ENCODE measurements around the gene DIAPH2.

Gene DIAPH2

GRCh38 chrX:97096385-97096784 lies 411.7 kb downstream of the DIAPH2 start:
- H3K27ac ChIP-seq (ENCODE audit: low read depth, low read length): no peak overlapping the region
- peaks cover 0 to 3% (median 0%) of the 10 kb centered on the region in 5 donors for H3K4me1 ChIP-seq (ENCODE audit: control insufficient read depth in 5 of 5, insufficient read depth in 5 of 5, low read length in 5 of 5)
- peak overlapping the region in 1 of 5 donors; percentile 42 for H3K9ac ChIP-seq (ENCODE audit: low read length in 5 of 5)
- H3K9me3 ChIP-seq (ENCODE audit: control insufficient read depth in 5 of 5, low read length in 5 of 5): no peaks in the 10 kb centered on the region
- peaks cover 0 to 4% (median 0%) of the 10 kb centered on the region in 5 donors for H3K27me3 ChIP-seq (ENCODE audit: control insufficient read depth in 5 of 5, insufficient read depth in 4 of 5, low read length in 5 of 5)
- H3K36me3 ChIP-seq (ENCODE audit: control insufficient read depth in 5 of 5, insufficient read depth in 5 of 5, low read length in 5 of 5): peaks cover 0 to 4% (median 0%) of the 10 kb centered on the region in 5 donors
- H3K4me3 ChIP-seq (ENCODE audit: low read depth in 1 of 5, low read length in 5 of 5): no peak overlapping the region

GRCh38 chrX:97102938-97103337 lies 418.3 kb downstream of the DIAPH2 start:
- no peak overlapping the region for H3K4me3 ChIP-seq (ENCODE audit: low read depth in 1 of 5, low read length in 5 of 5)
- H3K4me1 ChIP-seq (ENCODE audit: control insufficient read depth in 5 of 5, insufficient read depth in 5 of 5, low read length in 5 of 5): no peaks in the 10 kb centered on the region
- no peaks in the 10 kb centered on the region for H3K27me3 ChIP-seq (ENCODE audit: control insufficient read depth in 5 of 5, insufficient read depth in 4 of 5, low read length in 5 of 5)
- no peak overlapping the region for H3K9ac ChIP-seq (ENCODE audit: low read length in 5 of 5)
- no peaks in the 10 kb centered on the region for H3K9me3 ChIP-seq (ENCODE audit: control insufficient read depth in 5 of 5, low read length in 5 of 5)
- H3K36me3 ChIP-seq (ENCODE audit: control insufficient read depth in 5 of 5, insufficient read depth in 5 of 5, low read length in 5 of 5): peaks cover 0 to 7% (median 0%) of the 10 kb centered on the region in 5 donors
- no peak overlapping the region for H3K27ac ChIP-seq (ENCODE audit: low read depth, low read length)

DNA sequence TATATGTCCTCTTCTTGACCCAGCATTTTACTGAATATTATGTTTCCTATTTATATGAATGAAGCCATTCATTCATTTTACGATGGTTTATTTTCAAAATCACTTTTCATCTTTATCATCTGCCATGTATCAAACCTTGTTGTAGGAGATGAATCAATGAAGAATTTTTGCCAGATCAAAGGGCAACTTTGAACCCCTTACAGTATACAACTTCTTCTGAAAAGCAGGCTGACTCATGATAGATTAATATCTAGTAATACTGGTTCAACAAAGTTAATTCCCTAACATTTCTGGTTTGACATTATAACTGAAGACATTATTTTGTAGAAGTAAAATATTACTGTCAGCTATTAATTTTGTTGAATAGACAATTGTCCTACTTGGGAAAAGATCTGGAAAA lies 425.1 kb downstream of the DIAPH2 start:
- Histone ChIP-seq H3K4me1 (ENCODE audit: control insufficient read depth in 5 of 5, insufficient read depth in 5 of 5, low read length in 5 of 5) (no peaks in the 10 kb centered on the region), H3K27me3 (ENCODE audit: control insufficient read depth in 5 of 5, insufficient read depth in 4 of 5, low read length in 5 of 5) (peaks cover 0 to 5% (median 0%) of the 10 kb centered on the region in 5 donors), H3K27ac (ENCODE audit: low read depth, low read length) (no peak overlapping the region), H3K9ac (ENCODE audit: low read length in 5 of 5) (no peak overlapping the region), H3K36me3 (ENCODE audit: control insufficient read depth in 5 of 5, insufficient read depth in 5 of 5, low read length in 5 of 5) (peaks cover 0 to 2% (median 0%) of the 10 kb centered on the region in 5 donors), H3K4me3 (ENCODE audit: low read depth in 1 of 5, low read length in 5 of 5) (no peak overlapping the region), H3K9me3 (ENCODE audit: control insufficient read depth in 5 of 5, low read length in 5 of 5) (no peaks in the 10 kb centered on the region)

GRCh38 chrX:97117572-97117971 lies 432.9 kb downstream of the DIAPH2 start:
- no peak overlapping the region for H3K27ac ChIP-seq (ENCODE audit: low read depth, low read length)
- H3K4me3 ChIP-seq (ENCODE audit: low read depth in 1 of 5, low read length in 5 of 5): no peak overlapping the region
- peaks cover 0 to 5% (median 2%) of the 10 kb centered on the region in 5 donors for H3K36me3 ChIP-seq (ENCODE audit: control insufficient read depth in 5 of 5, insufficient read depth in 5 of 5, low read length in 5 of 5)
- H3K4me1 ChIP-seq (ENCODE audit: control insufficient read depth in 5 of 5, insufficient read depth in 5 of 5, low read length in 5 of 5): no peaks in the 10 kb centered on the region
- H3K9ac ChIP-seq (ENCODE audit: low read length in 5 of 5): no peak overlapping the region
- H3K27me3 ChIP-seq (ENCODE audit: control insufficient read depth in 5 of 5, insufficient read depth in 4 of 5, low read length in 5 of 5): no peaks in the 10 kb centered on the region
- peaks cover 0 to 3% (median 0%) of the 10 kb centered on the region in 5 donors for H3K9me3 ChIP-seq (ENCODE audit: control insufficient read depth in 5 of 5, low read length in 5 of 5)

DNA sequence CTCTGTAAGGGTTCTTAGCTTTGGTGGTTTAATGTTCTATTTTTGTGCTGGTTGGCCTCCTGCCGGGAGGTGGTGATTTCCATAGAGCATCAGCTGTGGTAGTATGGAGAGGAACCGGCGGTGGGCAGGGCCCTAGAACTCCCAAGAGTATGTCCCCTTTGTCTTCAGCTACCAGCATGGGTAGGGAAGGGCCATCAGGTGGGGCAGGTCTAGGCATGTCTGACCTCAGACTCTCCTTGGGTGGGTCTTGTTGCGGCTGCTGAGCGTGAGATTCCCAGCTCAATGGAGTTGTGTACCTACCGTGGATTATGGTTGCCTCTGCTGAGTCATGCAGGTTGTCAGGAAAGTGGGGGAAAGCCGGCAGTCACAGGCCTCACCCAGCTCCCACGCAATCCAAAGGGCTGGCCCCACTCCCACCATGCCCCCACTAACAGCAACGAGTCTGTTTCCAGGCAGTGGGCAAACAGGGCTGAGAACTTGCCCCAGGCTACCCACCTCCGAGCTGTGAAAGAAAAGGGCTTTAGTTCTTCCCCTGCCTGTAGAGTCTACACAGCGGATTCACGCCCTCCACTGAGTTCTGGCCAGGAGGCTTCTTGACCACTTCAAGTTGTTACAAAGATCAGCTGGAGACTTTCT lies 434.9 kb downstream of the DIAPH2 start:
- H3K27me3 ChIP-seq (ENCODE audit: control insufficient read depth in 5 of 5, insufficient read depth in 4 of 5, low read length in 5 of 5): no peaks in the 10 kb centered on the region
- no peak overlapping the region for H3K27ac ChIP-seq (ENCODE audit: low read depth, low read length)
- no peak overlapping the region for H3K9ac ChIP-seq (ENCODE audit: low read length in 5 of 5)
- no peak overlapping the region for H3K4me3 ChIP-seq (ENCODE audit: low read depth in 1 of 5, low read length in 5 of 5)
- peaks cover 0 to 3% (median 0%) of the 10 kb centered on the region in 5 donors for H3K9me3 ChIP-seq (ENCODE audit: control insufficient read depth in 5 of 5, low read length in 5 of 5)
- no peaks in the 10 kb centered on the region for H3K4me1 ChIP-seq (ENCODE audit: control insufficient read depth in 5 of 5, insufficient read depth in 5 of 5, low read length in 5 of 5)
- H3K36me3 ChIP-seq (ENCODE audit: control insufficient read depth in 5 of 5, insufficient read depth in 5 of 5, low read length in 5 of 5): peaks cover 0 to 5% (median 2%) of the 10 kb centered on the region in 5 donors

GRCh38 chrX:97123001-97123400 lies 438.4 kb downstream of the DIAPH2 start:
- Histone ChIP-seq H3K4me1 (ENCODE audit: control insufficient read depth in 5 of 5, insufficient read depth in 5 of 5, low read length in 5 of 5) (peaks cover 0 to 3% (median 0%) of the 10 kb centered on the region in 5 donors), H3K27ac (ENCODE audit: low read depth, low read length) (no peak overlapping the region)

DNA sequence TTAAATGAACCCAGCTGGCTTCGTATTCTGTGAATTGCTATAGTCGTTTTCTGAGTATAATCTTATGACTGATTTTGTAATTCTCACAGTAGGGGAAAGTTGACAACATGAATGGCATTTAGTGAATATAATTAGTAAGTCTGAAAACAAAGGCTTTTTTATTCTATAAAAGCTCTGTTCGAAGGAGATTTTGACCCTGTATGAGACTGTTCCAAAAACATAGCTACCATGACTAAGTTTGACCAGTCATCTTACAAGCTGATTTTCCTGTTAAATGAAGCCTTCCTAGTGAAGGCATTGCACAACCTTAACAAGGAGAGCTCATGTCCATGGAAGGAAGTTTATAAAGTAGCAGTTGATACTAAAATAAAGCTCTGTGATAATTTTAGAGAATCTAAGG lies 441.4 kb downstream of the DIAPH2 start:
- H3K36me3 ChIP-seq (ENCODE audit: control insufficient read depth in 5 of 5, insufficient read depth in 5 of 5, low read length in 5 of 5): no peaks in the 10 kb centered on the region
- no peaks in the 10 kb centered on the region for H3K9me3 ChIP-seq (ENCODE audit: control insufficient read depth in 5 of 5, low read length in 5 of 5)
- H3K27me3 ChIP-seq (ENCODE audit: control insufficient read depth in 5 of 5, insufficient read depth in 4 of 5, low read length in 5 of 5): no peaks in the 10 kb centered on the region
- peaks cover 0 to 3% (median 0%) of the 10 kb centered on the region in 5 donors for H3K4me1 ChIP-seq (ENCODE audit: control insufficient read depth in 5 of 5, insufficient read depth in 5 of 5, low read length in 5 of 5)
- no peak overlapping the region for H3K4me3 ChIP-seq (ENCODE audit: low read depth in 1 of 5, low read length in 5 of 5)
- no peak overlapping the region for H3K27ac ChIP-seq (ENCODE audit: low read depth, low read length)
- no peak overlapping the region for H3K9ac ChIP-seq (ENCODE audit: low read length in 5 of 5)

More at GRCh38 chrX:97123001-97123400, 438.4 kb downstream of the DIAPH2 start:
- Histone ChIP-seq H3K9ac (ENCODE audit: low read length in 5 of 5) (no peak overlapping the region), H3K4me3 (ENCODE audit: low read depth in 1 of 5, low read length in 5 of 5) (no peak overlapping the region), H3K27me3 (ENCODE audit: control insufficient read depth in 5 of 5, insufficient read depth in 4 of 5, low read length in 5 of 5) (no peaks in the 10 kb centered on the region), H3K9me3 (ENCODE audit: control insufficient read depth in 5 of 5, low read length in 5 of 5) (peaks cover 0 to 3% (median 0%) of the 10 kb centered on the region in 5 donors), H3K36me3 (ENCODE audit: control insufficient read depth in 5 of 5, insufficient read depth in 5 of 5, low read length in 5 of 5) (peaks cover 0 to 2% (median 0%) of the 10 kb centered on the region in 5 donors)

- H3K4me3 ChIP-seq (ENCODE audit: low read depth in 1 of 5, low read length in 5 of 5): no peak overlapping the region
Observed at GRCh38 chrX:97132664-97133415, 448.2 kb downstream of the DIAPH2 start.

DNA sequence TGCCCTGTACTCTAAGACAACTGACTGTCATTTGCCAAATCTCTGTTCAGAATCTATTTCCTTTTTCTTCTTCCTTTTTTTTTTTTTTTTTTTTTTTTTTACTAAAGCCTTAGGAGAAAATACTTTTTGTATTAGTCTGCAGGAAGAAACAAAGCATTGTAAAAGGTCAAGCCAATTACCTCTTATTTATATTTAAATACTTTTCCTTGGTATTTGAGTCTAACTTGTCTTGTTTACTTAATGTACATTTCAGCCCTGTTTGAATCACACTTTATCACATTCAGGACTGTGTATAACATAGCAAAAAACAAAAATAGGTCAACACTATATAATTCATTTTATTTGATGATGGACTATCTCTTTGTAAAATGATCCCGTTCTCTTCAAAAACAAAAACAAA lies 461.3 kb downstream of the DIAPH2 start:
- Histone ChIP-seq H3K27ac (ENCODE audit: low read depth, low read length) (no peak overlapping the region), H3K27me3 (ENCODE audit: control insufficient read depth in 5 of 5, insufficient read depth in 4 of 5, low read length in 5 of 5) (peaks cover 0 to 2% (median 0%) of the 10 kb centered on the region in 5 donors), H3K9me3 (ENCODE audit: control insufficient read depth in 5 of 5, low read length in 5 of 5) (no peaks in the 10 kb centered on the region), H3K9ac (ENCODE audit: low read length in 5 of 5) (no peak overlapping the region), H3K4me1 (ENCODE audit: control insufficient read depth in 5 of 5, insufficient read depth in 5 of 5, low read length in 5 of 5) (no peaks in the 10 kb centered on the region), H3K4me3 (ENCODE audit: low read depth in 1 of 5, low read length in 5 of 5) (no peak overlapping the region), H3K36me3 (ENCODE audit: control insufficient read depth in 5 of 5, insufficient read depth in 5 of 5, low read length in 5 of 5) (peaks cover 0 to 5% (median 0%) of the 10 kb centered on the region in 5 donors)

More at GRCh38 chrX:97132664-97133415, 448.2 kb downstream of the DIAPH2 start:
- Histone ChIP-seq H3K27me3 (ENCODE audit: control insufficient read depth in 5 of 5, insufficient read depth in 4 of 5, low read length in 5 of 5) (no peaks in the 10 kb centered on the region), H3K9me3 (ENCODE audit: control insufficient read depth in 5 of 5, low read length in 5 of 5) (no peaks in the 10 kb centered on the region), H3K9ac (ENCODE audit: low read length in 5 of 5) (no peak overlapping the region), H3K27ac (ENCODE audit: low read depth, low read length) (no peak overlapping the region), H3K4me1 (ENCODE audit: control insufficient read depth in 5 of 5, insufficient read depth in 5 of 5, low read length in 5 of 5) (no peaks in the 10 kb centered on the region), H3K36me3 (ENCODE audit: control insufficient read depth in 5 of 5, insufficient read depth in 5 of 5, low read length in 5 of 5) (no peaks in the 10 kb centered on the region)

- H3K9me3 ChIP-seq (ENCODE audit: control insufficient read depth in 5 of 5, low read length in 5 of 5): no peaks in the 10 kb centered on the region
- no peaks in the 10 kb centered on the region for H3K27me3 ChIP-seq (ENCODE audit: control insufficient read depth in 5 of 5, insufficient read depth in 4 of 5, low read length in 5 of 5)
- no peaks in the 10 kb centered on the region for H3K4me1 ChIP-seq (ENCODE audit: control insufficient read depth in 5 of 5, insufficient read depth in 5 of 5, low read length in 5 of 5)
- no peak overlapping the region for H3K9ac ChIP-seq (ENCODE audit: low read length in 5 of 5)
- H3K27ac ChIP-seq (ENCODE audit: low read depth, low read length): no peak overlapping the region
- H3K36me3 ChIP-seq (ENCODE audit: control insufficient read depth in 5 of 5, insufficient read depth in 5 of 5, low read length in 5 of 5): no peaks in the 10 kb centered on the region
- H3K4me3 ChIP-seq (ENCODE audit: low read depth in 1 of 5, low read length in 5 of 5): no peak overlapping the region
Observed at GRCh38 chrX:97155816-97156215, 471.2 kb downstream of the DIAPH2 start.

Data from subcutaneous abdominal adipose tissue (tissue), 5 donors.